TTC549 (cell line): Measurements from ENCODE around the gene KATNAL2.

Experiments used
- FAIRE-seq: peaks from 2 replicates; lab custom pipeline; 2012; peaks lifted over from hg19 to GRCh38; lab: Jason Lieb, UNC

Gene KATNAL2

DNA sequence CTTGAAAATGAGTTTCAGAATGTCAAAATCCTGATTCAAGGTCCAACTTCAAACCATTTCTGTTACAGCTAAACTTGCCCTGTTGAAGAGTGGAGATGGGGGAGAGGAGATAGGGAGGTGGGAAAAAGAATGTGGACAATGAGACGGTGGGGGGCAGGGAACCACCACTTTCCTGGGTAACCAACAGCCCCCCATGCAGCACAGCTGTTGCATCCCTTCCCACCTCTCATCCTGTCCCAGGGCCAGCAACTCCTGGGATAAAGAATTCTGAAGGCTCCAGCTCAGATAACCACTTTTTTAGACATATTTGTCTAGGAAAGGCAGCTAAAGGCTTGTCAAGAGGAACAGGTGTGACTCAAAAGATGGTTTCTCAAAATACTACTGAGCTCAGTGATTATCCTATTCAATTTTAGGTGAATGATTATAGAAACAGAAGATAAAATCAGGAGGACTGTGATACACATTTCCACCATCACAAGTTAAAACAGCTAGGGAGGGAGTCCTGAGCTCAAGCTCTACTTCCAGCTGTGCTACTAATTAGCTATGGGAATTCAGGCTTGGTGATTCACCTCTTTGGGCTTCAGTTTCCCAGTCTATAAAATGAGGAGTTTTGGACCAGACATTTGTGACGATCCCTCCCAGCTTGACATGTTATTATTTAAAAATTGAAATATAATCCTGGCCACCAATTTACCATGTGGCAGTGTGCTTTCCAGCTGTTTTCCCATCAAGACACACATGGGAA is 196.6 kb downstream of the KATNAL2 start:
- no peak for FAIRE-seq

GRCh38 chr18:47115205-47115604 is 197.8 kb downstream of the KATNAL2 start:
- no peak for FAIRE-seq

GRCh38 chr18:47118981-47119380 is 201.6 kb downstream of the KATNAL2 start:
- no peak for FAIRE-seq

DNA sequence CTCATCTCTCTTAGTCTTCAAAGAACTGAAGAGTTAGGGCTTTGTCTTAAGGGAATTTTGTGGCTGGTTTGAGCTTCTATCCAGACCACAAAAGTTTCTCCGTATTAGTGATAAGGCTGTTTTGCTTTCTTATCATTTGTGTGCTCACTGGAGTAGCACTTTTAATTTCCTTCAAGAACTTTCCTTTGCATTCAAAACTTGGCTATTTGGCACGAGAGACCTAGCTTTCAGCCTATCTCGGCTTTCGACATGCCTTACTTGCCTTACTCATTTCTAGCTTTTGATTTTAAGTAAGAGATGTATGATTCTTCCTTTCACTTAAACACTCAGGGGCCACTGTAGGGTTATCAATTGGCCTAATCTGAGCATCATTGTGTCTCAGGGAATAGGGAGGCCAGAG is 203.0 kb downstream of the KATNAL2 start:
- FAIRE-seq, result no peak

GRCh38 chr18:47121146-47121545 is 203.7 kb downstream of the KATNAL2 start:
- no peak for FAIRE-seq

DNA sequence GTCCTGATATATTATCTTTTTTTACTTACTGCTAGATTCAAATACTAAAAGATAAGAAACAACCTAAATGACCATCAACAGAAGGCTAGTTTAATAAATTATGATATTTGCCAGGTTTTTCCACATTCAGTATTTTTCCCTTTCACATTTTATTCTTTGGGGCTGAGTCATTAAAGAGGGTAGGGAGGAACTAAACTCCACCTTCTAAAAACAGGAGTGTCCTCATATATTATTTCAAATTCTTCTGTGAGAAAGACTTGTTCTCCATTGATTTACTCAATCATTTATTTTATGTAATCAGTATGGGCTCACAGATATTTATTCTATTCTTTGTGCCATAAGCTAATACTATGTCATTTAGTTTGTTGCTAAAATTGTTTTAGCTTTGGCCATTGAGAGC is 223.9 kb downstream of the KATNAL2 start:
- no peak for FAIRE-seq

- no peak for FAIRE-seq
These were observed 225.8 kb downstream of the KATNAL2 start for GRCh38 chr18:47143153-47143552.

DNA sequence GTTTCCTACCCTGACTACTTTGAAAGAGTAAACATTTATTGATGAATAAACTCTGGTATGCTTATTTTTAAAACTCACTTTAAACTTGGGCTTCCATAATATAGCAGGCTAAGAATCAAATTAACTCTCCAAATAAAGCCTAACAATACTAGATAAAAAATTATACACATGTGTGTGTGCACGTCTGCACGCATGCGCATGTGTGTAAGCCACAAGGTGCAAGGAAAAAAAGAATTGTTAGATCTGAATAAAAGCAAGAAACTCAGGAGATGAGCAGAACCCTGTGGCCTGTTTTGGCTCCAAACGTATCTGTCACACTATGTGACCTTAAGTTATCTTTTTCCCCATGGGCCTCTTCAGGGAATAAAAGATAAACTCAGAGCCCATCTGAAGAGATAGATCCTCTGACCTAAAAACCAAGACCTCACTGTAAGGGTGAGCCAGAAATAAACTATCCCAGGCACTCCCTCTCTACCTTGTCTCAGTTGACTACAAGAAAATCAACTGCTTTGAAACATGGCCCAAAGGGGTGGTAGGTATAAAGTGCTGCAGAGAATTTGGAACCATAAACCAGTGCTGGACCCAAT is 226.6 kb downstream of the KATNAL2 start:
- FAIRE-seq, result no peak

DNA sequence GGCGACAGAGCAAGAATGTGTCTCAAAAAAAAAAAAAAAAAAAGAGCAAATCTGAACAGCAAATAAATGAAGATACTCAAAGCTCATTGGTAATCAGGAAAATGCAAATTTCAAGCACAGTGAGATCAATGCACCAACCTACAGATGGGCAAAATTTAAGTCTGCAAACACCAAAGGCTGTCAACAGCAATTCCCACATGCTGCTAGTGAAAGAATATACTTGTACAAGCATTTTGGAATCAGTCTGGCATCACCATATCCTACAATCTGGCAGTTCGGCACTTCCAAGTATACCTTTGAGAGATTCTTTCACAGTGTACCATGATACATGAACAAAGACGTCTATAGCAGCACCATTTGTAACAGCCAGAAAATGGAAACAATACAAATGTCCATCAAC is 228.8 kb downstream of the KATNAL2 start:
- FAIRE-seq, result no peak

GRCh38 chr18:47149457-47150028 is 232.1 kb downstream of the KATNAL2 start:
- no peak for FAIRE-seq

GRCh38 chr18:47150029-47150823 is 232.8 kb downstream of the KATNAL2 start, which contains the start of gene HDHD2:
HDHD2 (minus strand) TSS chr18:47150500; CDS start chr18:47136439, 14,061 bp downstream.
- no peak for FAIRE-seq

DNA sequence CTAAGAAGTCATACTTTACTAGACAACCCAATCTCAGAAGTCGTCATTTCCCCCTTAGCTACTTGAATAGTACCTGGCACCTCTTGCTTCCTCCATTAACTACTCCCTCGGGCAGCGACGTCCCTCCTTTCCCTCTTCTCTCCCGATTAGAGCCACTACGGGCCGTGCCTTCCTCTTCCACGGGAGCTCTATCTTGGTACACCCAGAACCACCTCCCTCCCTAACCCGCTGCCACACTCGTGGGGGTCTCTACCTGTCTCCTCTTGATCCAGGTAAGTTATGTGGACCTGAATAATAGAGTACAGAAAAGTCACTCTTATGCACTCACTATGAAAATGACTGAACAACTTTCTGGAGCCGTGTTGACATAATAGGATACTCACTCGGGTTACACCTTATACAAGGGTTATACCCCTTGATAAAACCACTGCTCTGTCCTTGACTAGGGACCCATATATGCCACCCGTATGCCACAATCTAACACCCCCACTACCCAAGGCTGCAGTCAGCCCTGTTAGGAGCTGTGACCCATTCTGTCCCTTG is 233.5 kb downstream of the KATNAL2 start:
- FAIRE-seq, result no peak

DNA sequence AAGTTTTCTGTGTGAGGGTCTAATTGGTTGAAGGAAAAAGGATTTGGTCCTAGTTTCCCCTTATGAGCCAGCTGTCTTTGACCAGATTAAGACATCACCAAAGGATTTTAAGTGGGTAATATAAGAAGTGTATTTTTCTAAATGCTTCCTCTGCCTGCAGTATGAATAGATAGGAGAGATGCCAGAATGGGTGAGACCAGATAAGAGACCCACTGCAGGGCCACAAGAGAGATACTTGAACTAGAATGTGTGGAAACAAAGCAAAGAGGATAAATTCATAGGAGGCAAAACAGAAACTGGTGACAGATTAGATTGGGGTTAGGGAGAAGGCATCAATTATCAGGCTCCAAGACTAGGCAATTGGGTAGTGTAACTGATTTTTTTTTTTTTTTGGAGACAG is 234.0 kb downstream of the KATNAL2 start:
- FAIRE-seq, result no peak
